SU-DHL-6 (cell line): ENCODE measurements around the gene YIPF5.

Experiments
- CTCF ChIP-seq: fragments of 200-600 bp; sonication (generic); IDR thresholded peaks from one replicate; pipeline ENCODE4 v1.5.1; 2017; ENCODE audit warnings: antibody characterized with exemption, mild to moderate bottlenecking, low read length, moderate library complexity; ENCODE audit not compliant: insufficient read depth, poor library complexity, severe bottlenecking
- EZH2phosphoT487 ChIP-seq: fragments of 200-600 bp; sonication (generic), shearing (Covaris generic); conservative IDR thresholded peaks from 2 replicates; pipeline ENCODE4 v1.6.1; 2018; ENCODE audit warnings: mild to moderate bottlenecking, antibody characterized with exemption, low read length, moderate library complexity, mixed read lengths

- TF ChIP-seq CTCF: no peak
- no peak for TF ChIP-seq EZH2phosphoT487
Observed at GRCh38 chr5:144187699-144188294, 17.3 kb upstream of the YIPF5 start.
